NT2/D1 (cell line): ENCODE measurements around the gene GSTO2.

Source experiments
- DNase-seq: peaks from one replicate; pipeline ENCODE4 v3.0.0-alpha.2; 2011; ENCODE audit warnings: low read depth, low spot score
- H3K27me3 ChIP-seq: 2 replicates; pipeline ENCODE4 v1.6.0; 2011; ENCODE audit warnings: mild to moderate bottlenecking; ENCODE audit not compliant: insufficient read length, insufficient read depth
- H3K36me3 ChIP-seq: 2 replicates; pipeline ENCODE4 v1.6.1; 2011; ENCODE audit warnings: mild to moderate bottlenecking, low read length, mixed read lengths; ENCODE audit not compliant: insufficient read depth, insufficient read length
- H3K4me1 ChIP-seq: 2 replicates; pipeline ENCODE4 v1.5.1; 2011; ENCODE audit not compliant: insufficient read depth, insufficient read length
- H3K4me3 ChIP-seq: 2 replicates; pipeline ENCODE4 v1.5.1; 2011; ENCODE audit warnings: low read depth; ENCODE audit not compliant: insufficient read length
- H3K9ac ChIP-seq: 2 replicates; pipeline ENCODE4 v1.6.0; 2011; ENCODE audit warnings: low read depth; ENCODE audit not compliant: insufficient read length
- H3K9me3 ChIP-seq: 2 replicates; pipeline ENCODE4 v1.5.1; 2011; ENCODE audit warnings: mild to moderate bottlenecking, low read length; ENCODE audit not compliant: insufficient read depth
- SUZ12 ChIP-seq: IDR thresholded peaks from 2 replicates; pipeline ENCODE4 v1.6.1; 2011; ENCODE audit not compliant: insufficient read length, insufficient read depth; ENCODE audit errors: extremely low read depth
- YY1 ChIP-seq: IDR thresholded peaks from 2 replicates; pipeline ENCODE4 v1.6.1; 2011; ENCODE audit not compliant: insufficient read length, insufficient read depth
- ZNF274 ChIP-seq: IDR thresholded peaks from 2 replicates; pipeline ENCODE4 v1.6.1; 2011; ENCODE audit warnings: mild to moderate bottlenecking, low read depth, low read length

The GSTO2 gene

GRCh38 chr10:104329735-104330134 lies 60.8 kb downstream of the GSTO2 start:
- TF ChIP-seq ZNF274 (no peak), SUZ12 (no peak), YY1 (no peak)
- Histone ChIP-seq H3K4me1 (peaks cover 35% of the 10 kb centered on the region), H3K36me3 (peaks cover 22% of the 10 kb centered on the region), H3K4me3 (no peak overlapping the region), H3K9ac (no peak overlapping the region), H3K9me3 (no peaks in the 10 kb centered on the region), H3K27me3 (no peaks in the 10 kb centered on the region)
- DNase-seq, result no peak

GRCh38 chr10:104330168-104331110 lies 61.5 kb downstream of the GSTO2 start:
- no peak overlapping the region for H3K9ac ChIP-seq
- no peak for TF ChIP-seq YY1
- no peaks in the 10 kb centered on the region for H3K9me3 ChIP-seq
- H3K36me3 ChIP-seq, result peaks cover 22% of the 10 kb centered on the region
- no peaks in the 10 kb centered on the region for H3K27me3 ChIP-seq
- peaks cover 35% of the 10 kb centered on the region for H3K4me1 ChIP-seq
- DNase-seq, result no peak
- no peak overlapping the region for H3K4me3 ChIP-seq

DNA sequence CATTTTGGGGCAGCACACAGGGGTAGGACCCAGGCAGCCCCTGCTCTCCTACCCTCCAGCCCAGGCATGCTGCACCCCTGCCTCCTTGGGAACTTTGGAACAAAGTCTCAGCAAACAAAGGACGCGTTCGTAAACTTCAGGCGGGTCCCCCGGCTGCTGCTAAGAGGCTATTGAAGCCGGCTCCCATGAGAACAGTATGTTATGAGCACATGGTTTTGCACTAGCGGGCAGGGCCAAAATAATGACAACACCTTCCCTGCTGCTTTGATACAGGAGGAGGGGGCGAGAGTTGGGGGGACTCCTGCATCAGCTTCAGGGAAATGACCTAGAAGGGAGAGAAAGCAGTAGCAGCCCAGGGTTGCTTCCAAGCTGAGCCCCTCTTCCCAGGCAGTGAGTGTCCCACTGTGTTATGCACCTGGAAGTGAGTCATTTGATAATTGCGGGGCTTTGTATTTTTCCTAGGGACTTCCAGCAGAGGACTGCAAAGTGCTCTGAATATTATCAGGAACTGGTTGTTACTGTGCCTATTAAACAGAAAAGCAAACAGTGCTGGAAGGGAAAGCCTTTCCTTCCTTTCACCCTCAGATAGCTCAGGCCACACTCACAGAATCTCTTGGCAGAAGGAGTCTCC lies 62.3 kb downstream of the GSTO2 start:
- Histone ChIP-seq H3K9ac (peak overlapping the region; percentile 26), H3K36me3 (peaks cover 16% of the 10 kb centered on the region), H3K4me1 (peaks cover 30% of the 10 kb centered on the region), H3K9me3 (no peaks in the 10 kb centered on the region), H3K4me3 (no peak overlapping the region), H3K27me3 (no peaks in the 10 kb centered on the region)
- TF ChIP-seq YY1, result no peak
- TF ChIP-seq ZNF274, result no peak
- no peak for TF ChIP-seq SUZ12
- DNase-seq, result no peak

GRCh38 chr10:104332243-104333031 lies 63.5 kb downstream of the GSTO2 start:
- Histone ChIP-seq H3K36me3 (peaks cover 16% of the 10 kb centered on the region), H3K4me3 (no peak overlapping the region), H3K9me3 (no peaks in the 10 kb centered on the region), H3K27me3 (no peaks in the 10 kb centered on the region), H3K9ac (no peak overlapping the region), H3K4me1 (peaks cover 23% of the 10 kb centered on the region)
- DNase-seq, result no peak
- no peak for TF ChIP-seq ZNF274
- no peak for TF ChIP-seq YY1
- no peak for TF ChIP-seq SUZ12

DNA sequence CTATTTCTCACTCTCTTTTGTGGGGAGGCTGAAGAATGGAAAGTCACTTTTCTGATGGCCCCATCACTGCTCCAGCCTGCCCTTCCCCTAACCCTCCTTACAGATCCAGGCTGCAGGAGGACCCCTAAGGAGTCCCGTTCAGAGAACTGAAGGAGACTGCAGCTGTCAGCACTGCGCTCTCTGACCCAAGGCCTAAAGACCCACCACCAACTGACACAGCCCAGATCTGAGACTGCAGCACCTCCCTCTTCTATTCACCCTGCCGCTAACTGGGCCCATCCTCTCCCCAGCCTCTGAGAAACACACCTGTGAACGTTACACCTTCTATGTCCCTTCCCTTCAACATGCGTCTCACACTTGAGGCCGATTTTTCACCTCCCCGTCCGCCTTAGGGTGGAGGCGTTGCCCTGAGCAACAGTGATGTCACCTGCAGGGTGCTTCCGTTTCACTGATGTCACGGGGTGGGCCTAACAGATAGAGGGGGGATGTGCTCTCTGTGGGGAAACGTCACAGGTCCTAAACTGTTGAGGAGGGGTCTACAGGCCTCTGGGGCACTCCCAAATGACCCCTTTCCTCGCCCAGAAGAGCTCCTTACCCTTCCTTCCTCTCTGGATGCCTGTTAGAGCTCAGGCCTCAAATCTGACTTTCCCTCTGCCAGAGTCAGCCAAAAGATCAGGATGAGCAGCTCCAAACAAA lies 64.2 kb downstream of the GSTO2 start:
- peaks cover 16% of the 10 kb centered on the region for H3K36me3 ChIP-seq
- TF ChIP-seq ZNF274, result no peak
- TF ChIP-seq SUZ12, result no peak
- no peak for TF ChIP-seq YY1
- H3K4me1 ChIP-seq, result peaks cover 17% of the 10 kb centered on the region

DNA sequence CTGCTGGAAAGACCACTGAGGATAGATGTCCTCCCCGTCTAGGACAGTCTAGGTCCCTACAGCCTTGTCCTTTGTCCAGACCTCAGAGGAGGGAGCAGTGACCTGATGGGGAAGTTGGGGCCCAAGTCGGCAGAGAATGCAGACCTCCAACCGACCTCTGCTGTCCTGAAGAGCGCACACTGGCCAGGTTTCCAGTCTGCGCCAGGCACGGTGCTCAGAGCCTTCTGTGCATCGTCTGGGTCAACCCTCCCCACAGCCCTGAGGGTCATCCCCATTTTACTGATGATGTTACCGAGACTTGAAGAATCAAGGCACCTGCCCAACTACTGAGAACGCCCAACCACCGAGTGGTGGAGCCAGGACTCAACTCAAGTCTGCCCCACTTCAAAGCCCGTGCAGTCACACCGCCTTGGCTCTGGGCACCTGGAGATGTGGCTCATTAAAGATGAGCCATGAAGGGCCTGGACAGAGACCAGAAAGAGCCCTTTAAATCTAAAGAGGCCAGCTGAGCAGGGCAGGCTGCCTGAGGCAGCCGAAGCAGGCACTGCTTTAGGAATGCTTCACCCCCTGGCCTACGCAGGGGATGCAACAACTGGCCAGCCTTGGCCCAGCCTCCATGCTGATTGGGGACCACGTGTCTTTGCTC lies 64.9 kb downstream of the GSTO2 start:
- H3K4me1 ChIP-seq, result peaks cover 17% of the 10 kb centered on the region
- DNase-seq, result no peak
- peaks cover 16% of the 10 kb centered on the region for H3K36me3 ChIP-seq
- no peaks in the 10 kb centered on the region for H3K9me3 ChIP-seq
- no peak overlapping the region for H3K9ac ChIP-seq
- H3K4me3 ChIP-seq, result no peak overlapping the region
- H3K27me3 ChIP-seq, result no peaks in the 10 kb centered on the region
- TF ChIP-seq ZNF274 (no peak), SUZ12 (no peak), YY1 (no peak)

More for the DNA sequence above, 64.2 kb downstream of the GSTO2 start:
- DNase-seq, result no peak
- Histone ChIP-seq H3K27me3 (no peaks in the 10 kb centered on the region), H3K4me3 (no peak overlapping the region), H3K9me3 (no peaks in the 10 kb centered on the region), H3K9ac (no peak overlapping the region)
